ENCODE results near the gene GALNT2. TPM values are rescaled to one million over a fixed set of nuclear protein-coding genes. Genes with fewer than 3 reads are reported as not detected.

The GALNT2 gene
- total and polyA plus RNA-seq, 2 of the 13 experiments (the other 11 are each of a cell fraction or from before 2014, with no cell fraction given): 39.3 to 39.6 TPM

GRCh38 chr1:230057681-230058565 is 9.1 kb upstream of the GALNT2 start (continued):
- TF ChIP-seq, protein P1, sequence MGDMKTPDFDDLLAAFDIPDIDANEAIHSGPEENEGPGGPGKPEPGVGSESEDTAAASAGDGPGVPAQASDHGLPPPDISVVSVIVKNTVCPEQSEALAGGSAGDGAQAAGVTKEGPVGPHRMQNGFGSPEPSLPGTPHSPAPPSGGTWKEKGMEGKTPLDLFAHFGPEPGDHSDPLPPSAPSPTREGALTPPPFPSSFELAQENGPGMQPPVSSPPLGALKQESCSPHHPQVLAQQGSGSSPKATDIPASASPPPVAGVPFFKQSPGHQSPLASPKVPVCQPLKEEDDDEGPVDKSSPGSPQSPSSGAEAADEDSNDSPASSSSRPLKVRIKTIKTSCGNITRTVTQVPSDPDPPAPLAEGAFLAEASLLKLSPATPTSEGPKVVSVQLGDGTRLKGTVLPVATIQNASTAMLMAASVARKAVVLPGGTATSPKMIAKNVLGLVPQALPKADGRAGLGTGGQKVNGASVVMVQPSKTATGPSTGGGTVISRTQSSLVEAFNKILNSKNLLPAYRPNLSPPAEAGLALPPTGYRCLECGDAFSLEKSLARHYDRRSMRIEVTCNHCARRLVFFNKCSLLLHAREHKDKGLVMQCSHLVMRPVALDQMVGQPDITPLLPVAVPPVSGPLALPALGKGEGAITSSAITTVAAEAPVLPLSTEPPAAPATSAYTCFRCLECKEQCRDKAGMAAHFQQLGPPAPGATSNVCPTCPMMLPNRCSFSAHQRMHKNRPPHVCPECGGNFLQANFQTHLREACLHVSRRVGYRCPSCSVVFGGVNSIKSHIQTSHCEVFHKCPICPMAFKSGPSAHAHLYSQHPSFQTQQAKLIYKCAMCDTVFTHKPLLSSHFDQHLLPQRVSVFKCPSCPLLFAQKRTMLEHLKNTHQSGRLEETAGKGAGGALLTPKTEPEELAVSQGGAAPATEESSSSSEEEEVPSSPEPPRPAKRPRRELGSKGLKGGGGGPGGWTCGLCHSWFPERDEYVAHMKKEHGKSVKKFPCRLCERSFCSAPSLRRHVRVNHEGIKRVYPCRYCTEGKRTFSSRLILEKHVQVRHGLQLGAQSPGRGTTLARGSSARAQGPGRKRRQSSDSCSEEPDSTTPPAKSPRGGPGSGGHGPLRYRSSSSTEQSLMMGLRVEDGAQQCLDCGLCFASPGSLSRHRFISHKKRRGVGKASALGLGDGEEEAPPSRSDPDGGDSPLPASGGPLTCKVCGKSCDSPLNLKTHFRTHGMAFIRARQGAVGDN (CRISPR knock-in tag; IDR thresholded peaks at IDR 0.05): no peak

DNA sequence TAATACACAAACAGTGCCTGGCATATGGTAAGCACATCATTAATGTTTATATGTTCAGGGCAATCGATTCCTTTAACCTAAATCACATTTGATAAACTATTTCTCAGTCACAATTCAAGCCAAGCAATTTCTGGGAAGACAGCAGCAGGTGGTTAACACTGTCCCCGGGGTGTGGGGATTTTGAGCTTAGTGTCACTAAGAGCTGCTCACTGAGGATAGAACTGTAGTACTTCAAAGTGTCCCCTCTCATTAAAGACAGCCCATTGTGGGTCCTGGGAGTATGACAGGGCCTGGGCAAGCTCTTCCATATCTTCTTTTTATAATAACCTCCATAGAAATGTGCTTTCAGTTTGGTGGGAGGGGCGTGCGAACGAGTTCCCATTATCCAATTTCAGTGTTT is 8.4 kb upstream of the GALNT2 start:
- WGBS (ENCODE audit: low lambda C conversion rate): 68% methylated on average over 5 of the region's 5 CpGs
- Histone ChIP-seq H3K27me3 (ENCODE audit: control insufficient read depth in 1 of 2, insufficient read depth in 2 of 2, low read length in 2 of 2) (peaks cover 0 to 24% of the 10 kb centered on the region in 2 experiments; a peak in 2 of 5 replicates), H3K9ac (ENCODE audit: insufficient read depth, low read depth, low read length) (no peak overlapping the region), H3K9me3 (ENCODE audit: low read length) (no peaks in the 10 kb centered on the region; the same call in 1 of the 2 replicates), H3K79me2 (ENCODE audit: insufficient read depth, low read length) (no peaks in the 10 kb centered on the region), H3K4me1 (ENCODE audit: insufficient read depth, low read length) (no peaks in the 10 kb centered on the region), H3K27ac (ENCODE audit: extremely low read length, insufficient read depth, low read length) (no peak overlapping the region), H3K4me2 (ENCODE audit: low read depth, low read length) (no peak overlapping the region), H3K36me3 (replicated peaks in 1 of 2; ENCODE audit: control insufficient read depth in 1 of 2, insufficient read depth in 2 of 2, low read length in 2 of 2) (no peaks in the 10 kb centered on the region), H4K20me1 (ENCODE audit: insufficient read depth, low read length) (no peaks in the 10 kb centered on the region), H3K4me3 (replicated peaks in 1 of 3; ENCODE audit: insufficient read depth in 1 of 3, low read depth in 2 of 3, low read length in 3 of 3) (no peak overlapping the region), H2AFZ (ENCODE audit: low read length) (no peak overlapping the region)
- POLR2A ChIA-PET: no interaction called here
- DNase-seq (ENCODE audit: low spot score) (no peak), ATAC-seq (no peak), FAIRE-seq (no peak)
- BruUV-seq (replicated peaks): no TSS peak
- intact Hi-C loops (cut with micrococcal nuclease; ENCODE audit: unreplicated experiment) (no loop called here), in situ Hi-C loops (cut with HindIII; ENCODE audit: extremely low pct_ligation_motif_present, low pct_unique_long_range_greater_than_20kb) (no loop called here)
- TF ChIP-seq SP140L (CRISPR knock-in tag; IDR thresholded peaks at IDR 0.05; ENCODE audit: borderline replicate concordance) (no peak), PAWR (CRISPR knock-in tag; IDR thresholded peaks at IDR 0.05; ENCODE audit: borderline replicate concordance) (no peak), CBX5 (CRISPR knock-in tag; IDR thresholded peaks at IDR 0.05; ENCODE audit: borderline replicate concordance) (no peak), TOE1 (CRISPR knock-in tag; IDR thresholded peaks at IDR 0.05) (no peak)
- CTCF ChIA-PET (ENCODE audit: low intra/inter-chr PET ratio, low total read pairs): no interaction called here

All from HepG2 (cell line).